Measurements from ENCODE around the gene CTSH. TPM values are rescaled to one million over a fixed set of nuclear protein-coding genes. Genes with fewer than 3 reads are reported as not detected.

CTSH gene
- total RNA-seq, 2 donors from 2014 or later = 257 to 415 TPM

- intact Hi-C loops (cut with DNase I) = loop anchor here (5.0 kb wide), 1 partner anchor 34 kb away; no protein-coding TSS in a partner anchor
Observed at GRCh38 chr15:78946493-78946892, 1.6 kb upstream of the CTSH start.

GRCh38 chr15:78944202-78944625 is 632 bp downstream of the CTSH start:
- DNase-seq (ENCODE audit: low spot score) = no peak
- Histone ChIP-seq H3K27me3 (replicated peaks; ENCODE audit: insufficient read depth) (no peaks in the 10 kb centered on the region), H3K27ac (peak overlapping the region; percentile 68 to 85), H3K4me1 (replicated peaks) (no peaks in the 10 kb centered on the region), H3K36me3 (no peaks in the 10 kb centered on the region), H3K9me3 (no peaks in the 10 kb centered on the region), H3K4me3 (peak overlapping the region; percentile 54 to 66)
- intact Hi-C loops (cut with DNase I) = no loop called here
- TF ChIP-seq CTCF (IDR thresholded peaks at IDR 0.05) = no peak
- TF ChIP-seq POLR2A (IDR thresholded peaks at IDR 0.05) = no peak
- TF ChIP-seq POLR2AphosphoS5 (IDR thresholded peaks at IDR 0.05) = no peak
- 10% methylated on average over 9 of the region's 12 CpGs for WGBS

More at GRCh38 chr15:78946493-78946892, 1.6 kb upstream of the CTSH start:
- H3K27me3 ChIP-seq (replicated peaks; ENCODE audit: insufficient read depth) = no peaks in the 10 kb centered on the region
- no peak for TF ChIP-seq POLR2A (IDR thresholded peaks at IDR 0.05)
- TF ChIP-seq CTCF (IDR thresholded peaks at IDR 0.05) = no peak
- TF ChIP-seq POLR2AphosphoS5 (IDR thresholded peaks at IDR 0.05) = no peak
- H3K9me3 ChIP-seq = no peaks in the 10 kb centered on the region
- H3K4me3 ChIP-seq = no peak overlapping the region
- H3K36me3 ChIP-seq = no peaks in the 10 kb centered on the region
- no peak overlapping the region for H3K27ac ChIP-seq
- WGBS = 96% methylated on average over 5 of the region's 5 CpGs
- DNase-seq (ENCODE audit: low spot score) = no peak
- H3K4me1 ChIP-seq (replicated peaks) = no peaks in the 10 kb centered on the region

- TF ChIP-seq POLR2A (IDR thresholded peaks at IDR 0.05) (no peak), POLR2AphosphoS5 (IDR thresholded peaks at IDR 0.05) (no peak), CTCF (IDR thresholded peaks at IDR 0.05) (no peak)
- Histone ChIP-seq H3K4me3 (peak overlapping the region; percentile 54 to 66), H3K4me1 (replicated peaks) (no peaks in the 10 kb centered on the region), H3K36me3 (no peaks in the 10 kb centered on the region), H3K27me3 (replicated peaks; ENCODE audit: insufficient read depth) (no peaks in the 10 kb centered on the region), H3K27ac (peak overlapping the region; percentile 68 to 85), H3K9me3 (no peaks in the 10 kb centered on the region)
- DNase-seq (ENCODE audit: low spot score) = no peak
- WGBS = 23% methylated on average over 7 of the region's 7 CpGs
- intact Hi-C loops (cut with DNase I) = no loop called here
Observed at GRCh38 chr15:78943692-78944091, 1.2 kb downstream of the CTSH start.

- no peak for TF ChIP-seq CTCF (IDR thresholded peaks at IDR 0.05)
- no peak for TF ChIP-seq POLR2A (IDR thresholded peaks at IDR 0.05)
- no peak for TF ChIP-seq POLR2AphosphoS5 (IDR thresholded peaks at IDR 0.05)
- Histone ChIP-seq H3K27ac (no peak overlapping the region), H3K4me3 (no peak overlapping the region), H3K9me3 (no peaks in the 10 kb centered on the region), H3K4me1 (replicated peaks) (no peaks in the 10 kb centered on the region), H3K27me3 (replicated peaks; ENCODE audit: insufficient read depth) (no peaks in the 10 kb centered on the region), H3K36me3 (no peaks in the 10 kb centered on the region)
- intact Hi-C loops (cut with DNase I) = no loop called here
- WGBS = 95% methylated on average over 4 of the region's 4 CpGs
- no peak for DNase-seq (ENCODE audit: low spot score)
Observed at GRCh38 chr15:78942741-78943140, 2.1 kb downstream of the CTSH start.

GRCh38 chr15:78938658-78939488 is 6.0 kb downstream of the CTSH start:
- Histone ChIP-seq H3K36me3 (no peaks in the 10 kb centered on the region), H3K4me1 (replicated peaks) (peaks cover 9% of the 10 kb centered on the region), H3K27me3 (replicated peaks; ENCODE audit: insufficient read depth) (no peaks in the 10 kb centered on the region), H3K9me3 (no peaks in the 10 kb centered on the region), H3K27ac (no peak overlapping the region), H3K4me3 (no peak overlapping the region)
- intact Hi-C loops (cut with DNase I) = no loop called here
- WGBS = 90% methylated on average over 6 of the region's 6 CpGs
- no peak for TF ChIP-seq POLR2A (IDR thresholded peaks at IDR 0.05)
- TF ChIP-seq CTCF (IDR thresholded peaks at IDR 0.05) = no peak
- TF ChIP-seq POLR2AphosphoS5 (IDR thresholded peaks at IDR 0.05) = no peak
- DNase-seq (ENCODE audit: low spot score) = no peak

All from prostate gland (tissue), 2 donors.